ENCODE results near the gene CYP2W1. TPM values are rescaled to one million over a fixed set of nuclear protein-coding genes. Genes with fewer than 3 reads are reported as not detected.

CYP2W1 gene
- total RNA-seq, 1 experiment from 2014 or later: not detected

DNA sequence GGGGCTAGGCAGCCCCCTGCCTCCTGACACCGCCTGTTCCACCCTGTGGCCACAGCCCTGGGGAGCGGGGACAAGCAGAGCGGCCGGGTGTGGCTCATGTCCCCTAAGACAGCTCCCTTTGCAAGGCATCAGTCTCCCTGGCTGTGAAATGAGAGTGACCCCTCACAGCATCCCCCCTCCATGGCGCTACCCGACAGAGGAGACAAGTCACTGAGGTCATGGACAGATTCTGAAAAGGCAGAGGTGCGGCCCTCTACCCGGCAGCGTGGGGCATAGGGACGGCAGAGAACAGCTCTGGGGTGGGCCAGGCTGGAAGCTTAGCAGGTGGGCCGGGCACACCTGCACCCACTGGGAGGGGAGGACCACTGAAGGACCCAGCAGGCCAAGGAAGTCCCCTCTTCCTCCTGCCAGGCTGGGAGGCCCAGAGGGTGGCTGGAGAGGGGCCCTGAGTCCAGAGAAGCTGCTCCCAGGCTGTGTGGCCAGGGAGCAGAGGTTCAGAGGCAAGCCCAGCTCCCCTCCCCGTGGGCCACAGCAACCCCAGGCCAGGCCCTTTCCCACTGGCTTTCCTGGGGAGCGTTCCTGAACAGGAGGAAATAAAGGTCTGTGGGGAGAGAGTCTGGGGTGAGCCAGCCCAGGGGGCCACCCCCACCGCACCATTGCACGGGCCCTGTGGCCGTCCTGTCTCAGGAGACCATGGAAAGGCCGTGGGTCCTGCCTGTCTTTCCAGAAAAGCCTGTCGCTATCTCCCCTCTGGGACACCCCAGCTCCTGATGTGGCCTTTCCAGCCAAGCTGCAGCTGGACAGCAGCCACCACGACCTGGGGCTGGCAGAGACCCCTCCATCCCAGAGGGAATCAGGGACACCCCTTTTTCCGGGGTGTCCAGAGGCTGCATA is 30.2 kb upstream of the CYP2W1 start:
- intact Hi-C loops (cut with micrococcal nuclease): no loop called here
- H3K36me3 Mint-ChIP-seq (ENCODE audit: insufficient read depth, unreplicated experiment): peaks cover 11% of the 10 kb centered on the region
- POLR2A ChIA-PET: interaction anchor here (0.6 to 2.2 kb wide), 6 partner anchors 8 to 40 kb away, joined by 3 to 11 read pairs (median 4); partner anchors contain the start of gene COX19

DNA sequence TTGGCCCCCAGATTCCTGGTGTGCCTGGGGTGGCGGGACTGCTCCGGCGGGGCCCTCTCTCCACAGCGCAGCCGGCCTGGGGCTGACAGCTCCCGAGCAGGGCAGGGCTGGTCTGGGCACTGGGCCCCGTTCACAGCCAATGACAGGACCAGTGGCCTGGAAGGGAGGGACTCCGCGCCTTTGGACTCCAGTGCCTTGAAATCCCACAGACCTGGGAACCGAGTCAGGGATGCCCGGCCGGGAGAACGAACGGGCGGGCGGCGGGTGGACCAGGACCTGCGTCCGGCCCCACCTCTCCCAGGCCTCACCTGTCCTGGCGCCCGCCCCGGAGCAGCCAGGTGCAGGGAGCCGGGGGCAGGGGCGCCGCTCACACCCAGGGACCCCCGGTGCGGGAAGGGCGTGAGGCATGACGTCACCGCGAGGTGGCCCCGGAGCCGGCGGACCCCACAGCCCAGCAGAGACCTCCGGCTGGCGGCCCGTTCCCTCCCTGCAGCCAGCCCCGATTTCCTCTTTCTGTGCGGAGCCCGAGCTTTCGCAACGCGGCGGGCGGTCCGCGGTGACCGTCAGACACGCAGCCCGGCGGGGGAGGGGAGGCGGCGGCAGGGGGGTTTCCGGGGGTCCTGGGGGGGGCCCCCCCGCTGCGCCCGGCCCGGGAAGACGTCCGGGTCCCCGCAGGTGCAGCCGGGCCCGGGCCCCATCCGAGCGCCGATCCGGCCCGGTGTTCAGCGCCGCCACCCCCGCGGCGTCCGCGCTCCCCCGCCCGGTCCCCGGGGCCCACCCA is 29.2 kb upstream of the CYP2W1 start:
- H3K9me3 Mint-ChIP-seq (ENCODE audit: unreplicated experiment): no peaks in the 10 kb centered on the region
- H3K36me3 Mint-ChIP-seq (ENCODE audit: insufficient read depth, unreplicated experiment): peaks cover 11% of the 10 kb centered on the region
- no TSS peak for BruUV-seq (replicated peaks)
- no peaks in the 10 kb centered on the region for H3K27me3 Mint-ChIP-seq (ENCODE audit: insufficient read depth, unreplicated experiment)
- CTCF ChIA-PET: interaction anchor here (0.7 kb wide), 1 partner anchor 62 kb away, joined by 3 read pairs; no protein-coding TSS in a partner anchor
- H3K27ac Mint-ChIP-seq (ENCODE audit: low read depth, unreplicated experiment): no peak overlapping the region
- intact Hi-C loops (cut with micrococcal nuclease): loop anchor here (2.0 kb wide), 1 partner anchor 45 kb away; no protein-coding TSS in a partner anchor
- peak; percentile 54 for DNase-seq (ENCODE audit: unreplicated experiment)
- H3K4me3 Mint-ChIP-seq (ENCODE audit: unreplicated experiment): peak overlapping the region; percentile 39
- TF ChIP-seq, protein P1, sequence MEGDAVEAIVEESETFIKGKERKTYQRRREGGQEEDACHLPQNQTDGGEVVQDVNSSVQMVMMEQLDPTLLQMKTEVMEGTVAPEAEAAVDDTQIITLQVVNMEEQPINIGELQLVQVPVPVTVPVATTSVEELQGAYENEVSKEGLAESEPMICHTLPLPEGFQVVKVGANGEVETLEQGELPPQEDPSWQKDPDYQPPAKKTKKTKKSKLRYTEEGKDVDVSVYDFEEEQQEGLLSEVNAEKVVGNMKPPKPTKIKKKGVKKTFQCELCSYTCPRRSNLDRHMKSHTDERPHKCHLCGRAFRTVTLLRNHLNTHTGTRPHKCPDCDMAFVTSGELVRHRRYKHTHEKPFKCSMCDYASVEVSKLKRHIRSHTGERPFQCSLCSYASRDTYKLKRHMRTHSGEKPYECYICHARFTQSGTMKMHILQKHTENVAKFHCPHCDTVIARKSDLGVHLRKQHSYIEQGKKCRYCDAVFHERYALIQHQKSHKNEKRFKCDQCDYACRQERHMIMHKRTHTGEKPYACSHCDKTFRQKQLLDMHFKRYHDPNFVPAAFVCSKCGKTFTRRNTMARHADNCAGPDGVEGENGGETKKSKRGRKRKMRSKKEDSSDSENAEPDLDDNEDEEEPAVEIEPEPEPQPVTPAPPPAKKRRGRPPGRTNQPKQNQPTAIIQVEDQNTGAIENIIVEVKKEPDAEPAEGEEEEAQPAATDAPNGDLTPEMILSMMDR (IDR thresholded peaks at IDR 0.05; ENCODE audit: unreplicated experiment): no peak
- POLR2A ChIA-PET: interaction anchor here (0.6 to 2.2 kb wide), 5 partner anchors 9 to 41 kb away, joined by 3 to 11 read pairs (median 4); partner anchors contain the start of gene COX19
- H3K4me1 Mint-ChIP-seq (ENCODE audit: insufficient read depth, unreplicated experiment): no peaks in the 10 kb centered on the region

More for the DNA sequence above, 30.2 kb upstream of the CYP2W1 start:
- Mint-ChIP-seq H3K4me3 (ENCODE audit: unreplicated experiment) (no peak overlapping the region), H3K27me3 (ENCODE audit: insufficient read depth, unreplicated experiment) (no peaks in the 10 kb centered on the region), H3K27ac (ENCODE audit: low read depth, unreplicated experiment) (no peak overlapping the region), H3K9me3 (ENCODE audit: unreplicated experiment) (no peaks in the 10 kb centered on the region), H3K4me1 (ENCODE audit: insufficient read depth, unreplicated experiment) (no peaks in the 10 kb centered on the region)
- TF ChIP-seq, protein P1 (IDR thresholded peaks at IDR 0.05; ENCODE audit: unreplicated experiment): no peak
- BruUV-seq (replicated peaks): no TSS peak
- no peak for DNase-seq (ENCODE audit: unreplicated experiment)
- CTCF ChIA-PET: interaction anchor here (0.6 to 1.2 kb wide), 2 partner anchors 45 to 186 kb away, joined by 3 to 4 read pairs; no protein-coding TSS in a partner anchor

DNA sequence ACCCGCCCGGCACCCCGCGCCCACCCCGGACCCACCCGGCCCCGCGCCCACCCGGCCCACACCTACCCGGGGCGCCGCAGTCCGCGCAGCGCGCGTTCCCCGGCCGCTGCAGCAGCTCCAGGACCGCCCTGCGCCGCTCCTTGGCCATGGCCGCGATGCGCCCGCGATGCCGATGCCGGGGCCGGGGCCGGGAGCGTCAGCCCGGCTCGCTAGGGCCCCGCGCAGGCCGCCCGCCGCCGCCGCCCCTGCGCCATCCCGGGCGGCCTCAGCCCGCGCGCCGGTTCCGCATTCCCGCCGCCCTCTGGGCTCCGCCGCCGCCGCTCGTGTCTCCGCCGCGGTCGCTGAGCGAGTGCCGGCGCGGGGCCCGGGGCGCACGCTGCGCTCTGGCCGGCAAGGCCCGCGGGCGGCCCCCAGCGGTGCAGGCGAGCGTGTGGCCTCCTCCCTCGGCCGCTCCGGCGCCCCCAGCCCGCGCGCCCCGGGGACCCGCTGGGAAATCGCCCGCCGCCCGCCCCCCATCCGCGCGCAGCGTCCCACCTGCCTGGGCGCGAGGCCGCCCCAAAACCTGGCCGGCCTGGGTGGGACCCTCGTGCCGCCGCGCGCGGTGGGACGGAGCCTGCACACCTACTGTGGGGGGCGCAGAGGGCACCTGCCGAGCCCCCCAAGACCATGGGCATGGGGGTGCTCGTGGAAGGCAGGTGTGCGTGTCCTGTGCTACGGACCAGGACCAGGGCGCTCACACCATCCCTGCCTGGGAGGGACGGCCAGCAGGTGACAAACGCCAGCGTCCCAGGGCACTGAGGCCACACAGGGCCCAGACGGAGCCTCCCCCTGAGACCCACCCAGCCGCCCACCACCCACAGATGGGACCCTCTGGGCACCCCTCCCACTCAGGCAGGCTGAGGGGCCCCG is 28.4 kb upstream of the CYP2W1 start, which contains the start of gene ADAP1:
TSS of gene ADAP1 (minus strand) at position 351 of the 909 bp plus-strand sequence. CDS start at position 148, 203 bp downstream.
- intact Hi-C loops (cut with micrococcal nuclease): loop anchor here (2.0 kb wide), 1 partner anchor 46 kb away; no protein-coding TSS in a partner anchor
- CTCF ChIA-PET: interaction anchor here (0.7 to 1.0 kb wide), 3 partner anchors 33 to 223 kb away, joined by 3 read pairs; no protein-coding TSS in a partner anchor
- no peak within 1 kb of the TSS for H3K27ac Mint-ChIP-seq (ENCODE audit: low read depth, unreplicated experiment)
- TF ChIP-seq, protein P1 (IDR thresholded peaks at IDR 0.05; ENCODE audit: unreplicated experiment): no peak
- BruUV-seq (replicated peaks): no TSS peak
- H3K9me3 Mint-ChIP-seq (ENCODE audit: unreplicated experiment): no peaks in the 10 kb centered on the region
- no peaks in the 10 kb centered on the region for H3K27me3 Mint-ChIP-seq (ENCODE audit: insufficient read depth, unreplicated experiment)
- peaks cover 11% of the 10 kb centered on the region for H3K36me3 Mint-ChIP-seq (ENCODE audit: insufficient read depth, unreplicated experiment)
- peak within 1 kb of the TSS; percentile 63 for H3K4me3 Mint-ChIP-seq (ENCODE audit: unreplicated experiment)
- peak; percentile 49 for DNase-seq (ENCODE audit: unreplicated experiment)
- POLR2A ChIA-PET: interaction anchor here (2.2 kb wide), 1 partner anchor 20 kb away, joined by 11 read pairs; the partner anchor contains the start of gene COX19
- H3K4me1 Mint-ChIP-seq (ENCODE audit: insufficient read depth, unreplicated experiment): no peaks in the 10 kb centered on the region
